ENCODE results near the gene RAD51AP1.

RAD51AP1 gene

DNA sequence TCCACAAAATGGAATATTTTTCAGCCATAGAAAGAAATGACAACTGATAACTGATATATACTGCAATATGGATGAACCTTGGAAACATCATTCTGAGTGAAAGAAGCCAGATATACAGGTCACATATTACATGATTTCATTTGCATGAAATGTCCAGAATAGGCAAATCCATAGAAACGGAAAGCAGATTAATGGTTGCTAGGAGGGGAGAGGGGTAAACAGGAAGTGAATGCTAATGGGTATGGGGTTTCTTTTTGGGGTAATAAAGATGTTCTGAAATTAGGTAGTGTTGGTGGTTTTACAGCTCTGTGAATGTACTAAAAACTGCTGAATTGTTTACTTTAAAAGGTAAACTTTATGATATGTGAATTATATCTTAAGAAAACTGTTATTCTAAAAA, 6.5 kb downstream of the RAD51AP1 start:
- Histone ChIP-seq H3K27ac (ENCODE audit: low read depth, low read length, severe bottlenecking) (no peak overlapping the region), H3K4me1 (ENCODE audit: control insufficient read depth, insufficient read depth, low read length, poor library complexity, severe bottlenecking) (no peaks in the 10 kb centered on the region), H3K4me3 (ENCODE audit: extremely low read depth, insufficient read depth, low read length, poor library complexity, severe bottlenecking) (no peak overlapping the region), H3K36me3 (ENCODE audit: control insufficient read depth, insufficient read depth, low read length) (peaks cover 46% of the 10 kb centered on the region), H3K9me3 (ENCODE audit: control insufficient read depth, low read length) (no peaks in the 10 kb centered on the region)
- WGBS, 2 experiments (ENCODE audit: insufficient coverage in 2 of 2), result 86 to 91% methylated on average over 1 of the region's 1 CpG

DNA sequence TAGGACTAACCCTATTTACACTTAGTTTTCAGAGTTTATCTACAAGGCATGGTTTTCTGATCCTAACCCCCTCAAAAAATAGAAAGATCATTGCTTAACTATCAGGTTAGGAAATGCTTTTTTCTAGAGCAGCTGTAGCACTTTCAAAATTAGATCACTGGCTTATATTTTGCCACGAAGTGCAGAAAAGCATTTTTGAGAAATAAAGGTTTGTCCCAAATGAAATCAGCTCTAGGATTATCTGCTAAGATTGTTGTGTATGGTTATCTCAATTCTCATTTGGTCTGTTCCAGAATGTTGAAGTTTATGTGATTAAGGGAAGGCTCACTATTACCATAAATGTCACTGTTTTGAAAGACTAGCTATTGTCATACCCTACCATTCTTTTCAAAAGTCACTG, 13.5 kb downstream of the RAD51AP1 start:
- Histone ChIP-seq H3K4me1 (ENCODE audit: control insufficient read depth, insufficient read depth, low read length, poor library complexity, severe bottlenecking) (no peaks in the 10 kb centered on the region), H3K36me3 (ENCODE audit: control insufficient read depth, insufficient read depth, low read length) (peaks cover 70% of the 10 kb centered on the region), H3K27ac (ENCODE audit: low read depth, low read length, severe bottlenecking) (no peak overlapping the region), H3K4me3 (ENCODE audit: extremely low read depth, insufficient read depth, low read length, poor library complexity, severe bottlenecking) (no peak overlapping the region), H3K9me3 (ENCODE audit: control insufficient read depth, low read length) (no peaks in the 10 kb centered on the region)
- WGBS, 2 experiments (ENCODE audit: insufficient coverage in 2 of 2), result 73 to 100% methylated on average over 1 of the region's 1 CpG

DNA sequence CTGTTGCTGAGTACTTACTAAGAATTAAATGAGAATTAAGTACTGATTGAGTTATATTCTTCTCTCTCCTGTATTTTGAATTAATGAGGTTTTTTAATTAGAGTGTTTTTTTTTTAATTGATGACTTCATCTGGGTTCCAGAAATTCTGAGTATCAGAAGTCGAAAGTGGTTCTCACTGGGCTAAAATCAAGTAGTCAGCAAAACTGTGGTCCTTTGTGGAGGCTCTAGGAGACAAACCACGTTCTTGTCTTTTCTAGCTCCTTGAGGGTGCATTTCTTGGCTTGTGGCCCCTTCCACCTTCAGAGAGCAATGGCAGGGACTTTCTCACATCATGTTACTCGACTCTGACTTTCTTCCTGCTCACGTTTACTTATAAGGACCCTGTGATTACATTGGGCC, 15.3 kb downstream of the RAD51AP1 start:
- WGBS, 2 experiments (ENCODE audit: insufficient coverage in 2 of 2), result 91 to 94% methylated on average over 4 of the region's 4 CpGs
- H3K27ac ChIP-seq (ENCODE audit: low read depth, low read length, severe bottlenecking), result no peak overlapping the region
- H3K36me3 ChIP-seq (ENCODE audit: control insufficient read depth, insufficient read depth, low read length), result peaks cover 65% of the 10 kb centered on the region
- no peak overlapping the region for H3K4me3 ChIP-seq (ENCODE audit: extremely low read depth, insufficient read depth, low read length, poor library complexity, severe bottlenecking)
- H3K4me1 ChIP-seq (ENCODE audit: control insufficient read depth, insufficient read depth, low read length, poor library complexity, severe bottlenecking), result no peaks in the 10 kb centered on the region
- H3K9me3 ChIP-seq (ENCODE audit: control insufficient read depth, low read length), result no peaks in the 10 kb centered on the region

DNA sequence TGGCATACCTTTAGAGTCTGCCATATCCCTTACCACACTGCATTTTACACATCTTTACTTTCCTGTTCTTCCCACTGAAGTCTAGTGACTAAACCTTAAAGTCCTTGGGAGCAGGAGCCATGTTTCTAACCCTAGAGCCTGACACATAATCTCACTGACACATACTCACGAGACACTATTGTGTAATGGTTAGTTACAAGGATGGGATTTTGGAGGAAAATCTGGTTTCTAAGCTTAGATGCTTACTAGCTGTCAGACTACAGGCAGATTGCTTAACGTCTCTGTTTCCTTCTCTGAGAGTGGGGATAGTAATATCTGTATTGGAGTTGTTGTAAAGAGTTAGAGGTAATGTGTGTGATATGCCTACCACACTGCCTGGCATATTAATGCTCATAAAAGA, 17.1 kb downstream of the RAD51AP1 start:
- no peak overlapping the region for H3K27ac ChIP-seq (ENCODE audit: low read depth, low read length, severe bottlenecking)
- no peaks in the 10 kb centered on the region for H3K4me1 ChIP-seq (ENCODE audit: control insufficient read depth, insufficient read depth, low read length, poor library complexity, severe bottlenecking)
- no peak overlapping the region for H3K4me3 ChIP-seq (ENCODE audit: extremely low read depth, insufficient read depth, low read length, poor library complexity, severe bottlenecking)
- no peaks in the 10 kb centered on the region for H3K9me3 ChIP-seq (ENCODE audit: control insufficient read depth, low read length)
- WGBS, 2 experiments (ENCODE audit: insufficient coverage in 2 of 2), result 83% methylated on average over 1 of the region's 2 CpGs; no CpG with 5 or more reads in 1 of the 2 experiments
- H3K36me3 ChIP-seq (ENCODE audit: control insufficient read depth, insufficient read depth, low read length), result peaks cover 59% of the 10 kb centered on the region

DNA sequence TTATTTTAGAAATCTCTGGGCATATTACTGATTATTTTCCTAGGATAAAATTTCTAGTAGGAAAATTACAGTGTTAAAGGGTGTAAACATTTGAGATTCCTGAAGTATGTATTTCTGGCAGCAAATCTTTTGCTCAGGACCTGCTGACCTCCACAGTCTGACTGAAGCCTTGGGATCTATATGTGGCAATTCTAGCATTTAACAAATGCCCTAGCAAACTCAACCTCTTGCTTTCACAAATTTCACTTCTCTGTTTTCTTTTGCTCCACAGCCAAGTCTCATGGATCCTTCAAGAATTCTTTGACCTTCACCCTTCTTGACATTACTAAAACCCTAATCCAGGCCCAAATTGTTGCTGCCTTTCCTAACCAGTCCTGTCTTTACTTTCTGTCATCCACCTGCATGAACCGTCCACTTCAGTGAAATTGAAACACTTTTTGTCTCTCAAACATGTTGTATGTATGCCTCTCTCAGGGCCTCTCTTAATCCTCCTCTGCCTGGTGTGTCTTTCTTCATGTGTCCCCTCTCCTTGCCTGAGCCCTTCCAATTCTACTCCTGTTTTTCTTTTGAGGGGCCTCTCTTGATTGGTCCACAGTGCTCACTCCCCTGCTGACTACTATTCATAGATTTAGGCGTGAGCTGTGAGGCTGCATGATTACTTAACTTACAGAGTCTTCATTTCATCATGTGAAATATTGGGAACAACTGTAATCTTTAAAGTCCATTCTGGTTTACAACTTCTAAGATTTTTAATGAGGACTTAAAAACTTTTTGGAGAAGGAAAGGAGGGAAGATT, 18.2 kb downstream of the RAD51AP1 start:
- Histone ChIP-seq H3K4me1 (ENCODE audit: control insufficient read depth, insufficient read depth, low read length, poor library complexity, severe bottlenecking) (peaks cover 5% of the 10 kb centered on the region), H3K27ac (ENCODE audit: low read depth, low read length, severe bottlenecking) (no peak overlapping the region), H3K9me3 (ENCODE audit: control insufficient read depth, low read length) (no peaks in the 10 kb centered on the region), H3K4me3 (ENCODE audit: extremely low read depth, insufficient read depth, low read length, poor library complexity, severe bottlenecking) (no peak overlapping the region), H3K36me3 (ENCODE audit: control insufficient read depth, insufficient read depth, low read length) (peaks cover 54% of the 10 kb centered on the region)
- 80 to 83% methylated on average over 1 of the region's 2 CpGs for WGBS, 2 experiments (ENCODE audit: insufficient coverage in 2 of 2)

DNA sequence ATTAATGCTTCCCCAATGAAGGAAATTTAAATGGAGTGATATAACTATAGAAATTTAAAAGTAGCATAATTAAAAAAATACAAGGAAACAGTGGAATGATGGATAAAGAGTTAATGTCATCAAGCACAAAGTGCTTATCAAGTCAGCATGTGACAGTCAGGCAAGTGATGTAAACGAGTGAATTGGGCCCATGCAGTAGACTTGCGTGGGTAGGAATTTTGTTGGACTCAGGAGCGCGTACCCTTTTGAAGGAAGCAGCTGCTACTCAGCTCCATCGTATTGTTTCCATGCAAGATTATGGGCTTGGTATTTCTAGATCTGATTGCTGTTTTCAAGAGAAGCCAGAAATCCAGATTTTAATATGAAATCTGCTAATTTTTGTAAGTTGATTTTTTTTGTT, 18.9 kb downstream of the RAD51AP1 start:
- WGBS, 2 experiments (ENCODE audit: insufficient coverage in 2 of 2), result 97 to 100% methylated on average over 4 to 5 of the region's 5 CpGs
- H3K36me3 ChIP-seq (ENCODE audit: control insufficient read depth, insufficient read depth, low read length), result peaks cover 48% of the 10 kb centered on the region
- no peaks in the 10 kb centered on the region for H3K9me3 ChIP-seq (ENCODE audit: control insufficient read depth, low read length)
- H3K27ac ChIP-seq (ENCODE audit: low read depth, low read length, severe bottlenecking), result no peak overlapping the region
- no peak overlapping the region for H3K4me3 ChIP-seq (ENCODE audit: extremely low read depth, insufficient read depth, low read length, poor library complexity, severe bottlenecking)
- H3K4me1 ChIP-seq (ENCODE audit: control insufficient read depth, insufficient read depth, low read length, poor library complexity, severe bottlenecking), result peaks cover 5% of the 10 kb centered on the region

DNA sequence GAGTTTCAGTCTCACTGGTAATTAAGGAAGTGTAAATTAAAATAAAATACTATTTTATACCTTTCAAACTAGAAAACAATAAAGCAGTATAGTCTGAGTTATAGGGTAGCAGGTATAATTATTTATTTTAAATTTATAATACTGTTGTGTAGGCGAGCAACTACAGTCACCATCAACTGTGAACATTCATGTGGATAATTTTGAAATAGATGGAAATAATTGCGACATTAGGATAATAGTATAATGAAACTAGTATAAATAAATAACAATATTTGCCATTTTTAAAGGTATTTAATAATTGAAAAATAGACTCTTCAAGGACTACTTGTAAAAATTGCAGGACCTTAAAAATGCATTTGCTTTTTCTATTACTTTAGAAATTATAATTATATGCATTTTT, 19.5 kb downstream of the RAD51AP1 start:
- H3K4me3 ChIP-seq (ENCODE audit: extremely low read depth, insufficient read depth, low read length, poor library complexity, severe bottlenecking), result no peak overlapping the region
- peaks cover 5% of the 10 kb centered on the region for H3K4me1 ChIP-seq (ENCODE audit: control insufficient read depth, insufficient read depth, low read length, poor library complexity, severe bottlenecking)
- H3K36me3 ChIP-seq (ENCODE audit: control insufficient read depth, insufficient read depth, low read length), result peaks cover 44% of the 10 kb centered on the region
- WGBS, 2 experiments (ENCODE audit: insufficient coverage in 2 of 2), result no CpG with 5 or more reads among the region's 2 CpGs
- no peaks in the 10 kb centered on the region for H3K9me3 ChIP-seq (ENCODE audit: control insufficient read depth, low read length)
- H3K27ac ChIP-seq (ENCODE audit: low read depth, low read length, severe bottlenecking), result no peak overlapping the region

DNA sequence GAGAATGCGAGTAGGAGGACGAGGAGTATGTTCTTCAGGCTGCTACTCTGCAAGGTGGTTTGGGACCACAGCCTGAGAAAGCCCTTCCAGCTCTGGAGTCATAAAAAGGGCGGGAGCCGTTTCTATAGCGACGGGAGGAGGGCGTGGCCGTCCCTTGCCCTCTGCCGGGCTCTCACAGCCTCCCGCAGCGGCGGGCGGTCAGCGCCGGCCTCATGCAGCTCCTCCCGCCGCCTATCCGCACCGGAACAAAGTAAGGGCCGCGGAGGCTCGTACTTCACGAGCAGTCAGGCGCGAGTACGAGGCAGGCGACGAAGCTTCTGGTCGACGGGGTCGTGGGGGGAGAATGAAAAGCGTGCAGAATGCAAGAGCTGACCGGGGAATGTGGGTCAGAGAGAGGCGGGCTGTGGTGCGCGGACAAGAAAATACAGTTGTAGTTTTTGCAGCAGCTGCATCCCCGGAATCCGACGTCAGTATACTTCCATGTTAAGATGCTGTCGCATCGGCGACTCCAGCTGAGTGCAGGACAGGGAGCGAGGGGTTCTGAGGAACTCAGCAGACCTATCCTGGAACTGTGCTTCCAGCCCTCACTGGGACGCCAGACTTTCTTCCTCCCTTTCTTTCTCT, 23.5 kb downstream of the RAD51AP1 start, which contains the start of gene DYRK4:
DYRK4 (plus strand) TSS at position 175 of the 624 bp plus-strand sequence; CDS start at position 213, 38 bp downstream.
- peaks cover 16% of the 10 kb centered on the region for H3K36me3 ChIP-seq (ENCODE audit: control insufficient read depth, insufficient read depth, low read length)
- no peak within 1 kb of the TSS for H3K4me3 ChIP-seq (ENCODE audit: extremely low read depth, insufficient read depth, low read length, poor library complexity, severe bottlenecking)
- WGBS, 2 experiments (ENCODE audit: insufficient coverage in 2 of 2), result 33 to 41% methylated on average over 32 to 37 of the region's 44 CpGs
- H3K27ac ChIP-seq (ENCODE audit: low read depth, low read length, severe bottlenecking), result no peak within 1 kb of the TSS
- peaks cover 5% of the 10 kb centered on the region for H3K4me1 ChIP-seq (ENCODE audit: control insufficient read depth, insufficient read depth, low read length, poor library complexity, severe bottlenecking)
- H3K9me3 ChIP-seq (ENCODE audit: control insufficient read depth, low read length), result no peaks in the 10 kb centered on the region

DNA sequence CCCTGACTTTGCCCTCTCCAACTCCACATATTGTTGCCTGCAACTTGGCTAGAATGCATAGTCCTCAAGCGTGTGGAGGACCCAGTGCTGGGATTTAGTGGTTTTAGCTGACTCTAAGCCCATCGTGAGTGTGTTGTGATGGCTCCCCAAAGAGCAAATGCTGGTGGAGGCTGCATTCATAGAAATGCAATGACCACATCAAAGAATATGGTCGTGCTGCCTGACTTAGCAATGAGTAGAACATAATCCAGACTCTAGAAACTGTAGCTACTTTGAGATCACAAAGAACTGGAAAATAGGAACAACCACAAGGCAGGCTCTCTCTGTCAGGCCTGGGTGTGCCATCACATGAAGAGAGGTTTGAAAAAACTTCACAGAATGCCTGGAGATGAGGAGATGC, 24.6 kb downstream of the RAD51AP1 start:
- Histone ChIP-seq H3K4me3 (ENCODE audit: extremely low read depth, insufficient read depth, low read length, poor library complexity, severe bottlenecking) (no peak overlapping the region), H3K9me3 (ENCODE audit: control insufficient read depth, low read length) (no peaks in the 10 kb centered on the region), H3K4me1 (ENCODE audit: control insufficient read depth, insufficient read depth, low read length, poor library complexity, severe bottlenecking) (peaks cover 5% of the 10 kb centered on the region), H3K27ac (ENCODE audit: low read depth, low read length, severe bottlenecking) (no peak overlapping the region), H3K36me3 (ENCODE audit: control insufficient read depth, insufficient read depth, low read length) (peaks cover 16% of the 10 kb centered on the region)
- WGBS, 2 experiments (ENCODE audit: insufficient coverage in 2 of 2), result 96 to 100% methylated on average over 2 to 3 of the region's 3 CpGs

DNA sequence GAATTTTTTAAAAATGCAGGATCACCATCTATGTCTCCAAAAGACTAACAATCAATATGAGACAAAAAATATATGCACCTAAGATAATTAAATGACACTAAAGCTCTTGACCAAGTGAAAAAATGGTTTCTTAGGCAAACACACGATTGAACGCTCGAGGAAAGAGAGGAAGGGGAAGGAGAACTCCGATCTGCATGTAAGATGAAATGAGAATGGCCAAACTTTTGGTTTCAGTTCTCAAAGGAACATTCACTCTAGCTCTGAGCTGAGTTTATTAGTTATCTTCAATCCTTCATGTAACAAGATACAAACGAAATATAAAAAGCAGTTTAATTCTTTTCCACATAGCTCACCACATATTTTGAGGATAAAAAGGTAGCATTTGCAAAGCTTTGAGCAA, 26.1 kb downstream of the RAD51AP1 start:
- Histone ChIP-seq H3K4me3 (ENCODE audit: extremely low read depth, insufficient read depth, low read length, poor library complexity, severe bottlenecking) (no peak overlapping the region), H3K4me1 (ENCODE audit: control insufficient read depth, insufficient read depth, low read length, poor library complexity, severe bottlenecking) (peaks cover 5% of the 10 kb centered on the region), H3K9me3 (ENCODE audit: control insufficient read depth, low read length) (no peaks in the 10 kb centered on the region), H3K27ac (ENCODE audit: low read depth, low read length, severe bottlenecking) (no peak overlapping the region), H3K36me3 (ENCODE audit: control insufficient read depth, insufficient read depth, low read length) (peaks cover 10% of the 10 kb centered on the region)
- 83% methylated on average over 3 to 4 of the region's 5 CpGs for WGBS, 2 experiments (ENCODE audit: insufficient coverage in 2 of 2)

DNA sequence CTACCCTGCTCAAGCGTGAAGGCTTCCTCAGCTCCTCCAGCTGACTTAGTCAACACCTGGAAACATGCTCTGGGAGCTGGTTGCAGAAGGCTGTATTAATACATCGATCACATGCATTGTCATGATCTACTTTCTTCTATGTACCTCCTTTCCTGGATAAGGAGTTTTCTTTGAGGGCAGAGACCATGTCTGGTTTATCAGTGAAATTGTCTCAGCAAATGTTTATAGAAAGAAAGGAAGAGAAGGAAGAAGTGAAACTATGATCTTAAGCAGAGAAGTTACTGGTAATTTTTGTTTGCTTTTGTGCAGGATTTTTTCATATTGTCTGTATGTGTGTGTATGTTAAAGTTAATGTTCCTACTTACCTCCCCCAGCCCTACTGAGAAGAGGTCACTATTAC, 27.8 kb downstream of the RAD51AP1 start:
- Histone ChIP-seq H3K4me1 (ENCODE audit: control insufficient read depth, insufficient read depth, low read length, poor library complexity, severe bottlenecking) (peaks cover 5% of the 10 kb centered on the region), H3K4me3 (ENCODE audit: extremely low read depth, insufficient read depth, low read length, poor library complexity, severe bottlenecking) (no peak overlapping the region), H3K36me3 (ENCODE audit: control insufficient read depth, insufficient read depth, low read length) (no peaks in the 10 kb centered on the region), H3K9me3 (ENCODE audit: control insufficient read depth, low read length) (no peaks in the 10 kb centered on the region), H3K27ac (ENCODE audit: low read depth, low read length, severe bottlenecking) (no peak overlapping the region)
- 88 to 90% methylated on average over 1 of the region's 2 CpGs for WGBS, 2 experiments (ENCODE audit: insufficient coverage in 2 of 2)

All from mesodermal cell (in vitro differentiated cells).